ENCODE data around the gene ING5.

The ING5 gene

DNA sequence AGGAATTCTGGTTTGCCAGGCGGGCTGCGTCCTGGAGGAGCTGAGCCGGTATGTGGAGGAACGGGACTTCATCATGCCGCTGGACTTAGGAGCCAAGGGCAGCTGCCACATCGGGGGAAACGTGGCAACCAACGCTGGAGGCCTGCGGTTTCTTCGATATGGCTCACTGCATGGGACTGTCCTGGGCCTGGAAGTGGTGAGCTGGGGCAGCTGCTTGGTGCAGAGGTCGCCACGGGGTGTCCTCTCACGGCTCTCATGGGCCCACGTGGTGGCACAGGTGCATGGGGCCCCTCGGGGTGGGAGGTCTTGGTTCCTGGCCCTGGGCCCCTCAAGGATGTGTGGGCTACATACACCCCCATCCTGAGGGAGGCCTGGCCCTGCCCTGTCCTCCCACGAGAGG, 41.8 kb downstream of the ING5 start:
- Histone ChIP-seq H3K27me3 (ENCODE audit: insufficient read depth, low read length) (no peaks in the 10 kb centered on the region), H2AFZ (ENCODE audit: low read length) (no peak overlapping the region), H3K36me3 (ENCODE audit: insufficient read depth, low read length) (peaks cover 60% of the 10 kb centered on the region), H3K9ac (ENCODE audit: low read length) (no peak overlapping the region), H3K27ac (ENCODE audit: low read depth, low read length, poor library complexity, severe bottlenecking) (no peak overlapping the region), H3K9me2 (ENCODE audit: low read depth, low read length) (no peaks in the 10 kb centered on the region), H3K4me2 (ENCODE audit: low read length) (no peak overlapping the region), H3K9me3 (ENCODE audit: low read length) (peaks cover 3% of the 10 kb centered on the region; the same call in 1 of the 2 replicates), H3K4me3 (ENCODE audit: low read depth, low read length, poor library complexity, severe bottlenecking) (no peak overlapping the region), H3F3A (ENCODE audit: insufficient read depth, low read length) (no peaks in the 10 kb centered on the region), H3K4me1 (ENCODE audit: insufficient read depth, low read length, severe bottlenecking) (peaks cover 7% of the 10 kb centered on the region), H3K79me2 (ENCODE audit: insufficient read depth, low read length) (no peaks in the 10 kb centered on the region), H4K20me1 (ENCODE audit: insufficient read depth, low read length) (no peaks in the 10 kb centered on the region)
- TF ChIP-seq, protein P1, sequence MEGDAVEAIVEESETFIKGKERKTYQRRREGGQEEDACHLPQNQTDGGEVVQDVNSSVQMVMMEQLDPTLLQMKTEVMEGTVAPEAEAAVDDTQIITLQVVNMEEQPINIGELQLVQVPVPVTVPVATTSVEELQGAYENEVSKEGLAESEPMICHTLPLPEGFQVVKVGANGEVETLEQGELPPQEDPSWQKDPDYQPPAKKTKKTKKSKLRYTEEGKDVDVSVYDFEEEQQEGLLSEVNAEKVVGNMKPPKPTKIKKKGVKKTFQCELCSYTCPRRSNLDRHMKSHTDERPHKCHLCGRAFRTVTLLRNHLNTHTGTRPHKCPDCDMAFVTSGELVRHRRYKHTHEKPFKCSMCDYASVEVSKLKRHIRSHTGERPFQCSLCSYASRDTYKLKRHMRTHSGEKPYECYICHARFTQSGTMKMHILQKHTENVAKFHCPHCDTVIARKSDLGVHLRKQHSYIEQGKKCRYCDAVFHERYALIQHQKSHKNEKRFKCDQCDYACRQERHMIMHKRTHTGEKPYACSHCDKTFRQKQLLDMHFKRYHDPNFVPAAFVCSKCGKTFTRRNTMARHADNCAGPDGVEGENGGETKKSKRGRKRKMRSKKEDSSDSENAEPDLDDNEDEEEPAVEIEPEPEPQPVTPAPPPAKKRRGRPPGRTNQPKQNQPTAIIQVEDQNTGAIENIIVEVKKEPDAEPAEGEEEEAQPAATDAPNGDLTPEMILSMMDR (IDR thresholded peaks at IDR 0.05; ENCODE audit: low read length), result no peak
- TF ChIP-seq EZH2 (IDR thresholded peaks at IDR 0.05; ENCODE audit: borderline replicate concordance, low read length), result no peak

DNA sequence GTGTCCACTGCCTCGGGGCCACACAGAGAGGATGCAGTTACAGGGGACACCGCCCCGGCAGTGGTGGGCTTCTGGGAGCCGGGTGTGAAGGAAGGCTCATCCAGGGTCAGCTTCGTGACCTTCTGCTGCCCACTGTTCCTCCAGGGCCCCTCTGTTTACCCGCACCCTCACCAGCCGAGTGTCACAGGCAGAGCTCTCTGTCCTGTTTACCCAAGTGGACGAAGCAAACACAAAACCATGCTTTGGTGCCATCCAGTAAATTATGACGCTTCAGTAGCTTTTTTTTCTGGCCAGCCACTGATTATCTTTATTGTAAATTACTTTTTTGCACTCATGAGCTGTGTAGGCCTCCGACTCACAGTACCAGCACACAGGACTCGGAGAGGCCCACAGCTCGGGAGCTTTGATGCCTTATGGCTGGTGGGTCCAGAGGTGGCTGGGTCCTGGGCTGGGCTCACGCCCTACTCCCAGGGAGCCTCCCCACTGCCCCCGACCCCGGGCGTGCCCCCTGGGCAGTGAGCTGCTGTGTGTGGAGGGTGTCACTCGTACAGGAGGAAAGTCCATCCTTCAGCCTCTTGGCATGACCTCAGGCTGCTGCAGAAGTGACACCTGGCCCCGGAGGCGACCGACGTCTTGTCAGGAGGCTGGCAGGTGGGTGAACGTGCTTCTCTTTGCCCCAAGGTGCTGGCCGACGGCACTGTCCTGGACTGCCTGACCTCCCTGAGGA, 42.4 kb downstream of the ING5 start:
- TF ChIP-seq, protein P1 (IDR thresholded peaks at IDR 0.05; ENCODE audit: low read length), result no peak
- TF ChIP-seq EZH2 (IDR thresholded peaks at IDR 0.05; ENCODE audit: borderline replicate concordance, low read length), result no peak
- no peaks in the 10 kb centered on the region for H3K79me2 ChIP-seq (ENCODE audit: insufficient read depth, low read length)
- H3K27me3 ChIP-seq (ENCODE audit: insufficient read depth, low read length), result no peaks in the 10 kb centered on the region
- H3K9me3 ChIP-seq (ENCODE audit: low read length), result peaks cover 3% of the 10 kb centered on the region; the same call in 1 of the 2 replicates
- H3K9ac ChIP-seq (ENCODE audit: low read length), result no peak overlapping the region
- H3K4me2 ChIP-seq (ENCODE audit: low read length), result no peak overlapping the region
- no peak overlapping the region for H2AFZ ChIP-seq (ENCODE audit: low read length)
- H3K36me3 ChIP-seq (ENCODE audit: insufficient read depth, low read length), result peaks cover 62% of the 10 kb centered on the region
- H3K27ac ChIP-seq (ENCODE audit: low read depth, low read length, poor library complexity, severe bottlenecking), result no peak overlapping the region
- no peaks in the 10 kb centered on the region for H4K20me1 ChIP-seq (ENCODE audit: insufficient read depth, low read length)
- H3F3A ChIP-seq (ENCODE audit: insufficient read depth, low read length), result no peaks in the 10 kb centered on the region
- peaks cover 7% of the 10 kb centered on the region for H3K4me1 ChIP-seq (ENCODE audit: insufficient read depth, low read length, severe bottlenecking)
- no peak overlapping the region for H3K4me3 ChIP-seq (ENCODE audit: low read depth, low read length, poor library complexity, severe bottlenecking)
- no peaks in the 10 kb centered on the region for H3K9me2 ChIP-seq (ENCODE audit: low read depth, low read length)

DNA sequence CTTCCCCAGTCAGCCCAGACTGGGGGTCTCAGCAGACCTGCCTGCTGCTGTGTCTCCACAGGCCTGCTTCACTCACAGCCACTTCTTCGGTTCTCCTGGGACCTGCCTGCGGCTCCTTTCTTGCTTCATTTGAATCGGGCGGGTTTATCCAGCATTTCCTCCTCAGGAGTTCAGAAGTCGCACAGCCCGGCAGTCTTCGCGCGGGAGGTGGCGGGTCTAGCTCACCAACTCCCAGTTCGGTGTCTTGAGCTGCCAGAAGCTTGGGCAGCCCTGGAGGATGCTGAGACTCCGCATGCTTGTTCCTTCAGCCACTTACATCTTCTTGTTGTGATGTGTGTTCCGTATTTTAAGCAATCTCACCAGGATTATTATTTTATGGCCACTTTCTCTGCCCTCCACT, 43.4 kb downstream of the ING5 start:
- Histone ChIP-seq H3K27me3 (ENCODE audit: insufficient read depth, low read length) (no peaks in the 10 kb centered on the region), H3K4me3 (ENCODE audit: low read depth, low read length, poor library complexity, severe bottlenecking) (no peak overlapping the region), H3K79me2 (ENCODE audit: insufficient read depth, low read length) (no peaks in the 10 kb centered on the region), H2AFZ (ENCODE audit: low read length) (no peak overlapping the region), H3K36me3 (ENCODE audit: insufficient read depth, low read length) (peaks cover 63% of the 10 kb centered on the region), H3K9me3 (ENCODE audit: low read length) (peaks cover 3% of the 10 kb centered on the region; the same call in 1 of the 2 replicates), H3K9ac (ENCODE audit: low read length) (no peak overlapping the region), H4K20me1 (ENCODE audit: insufficient read depth, low read length) (no peaks in the 10 kb centered on the region), H3K27ac (ENCODE audit: low read depth, low read length, poor library complexity, severe bottlenecking) (no peak overlapping the region), H3K4me1 (ENCODE audit: insufficient read depth, low read length, severe bottlenecking) (peaks cover 5% of the 10 kb centered on the region), H3F3A (ENCODE audit: insufficient read depth, low read length) (no peaks in the 10 kb centered on the region), H3K4me2 (ENCODE audit: low read length) (no peak overlapping the region), H3K9me2 (ENCODE audit: low read depth, low read length) (no peaks in the 10 kb centered on the region)
- no peak for TF ChIP-seq EZH2 (IDR thresholded peaks at IDR 0.05; ENCODE audit: borderline replicate concordance, low read length)
- TF ChIP-seq, protein P1 (IDR thresholded peaks at IDR 0.05; ENCODE audit: low read length), result no peak
